ENCODE measurements around the gene ULK2.
A peak's percentile ranks its signal among the peaks of the same experiment; 100 is the strongest.

Gene ULK2

DNA sequence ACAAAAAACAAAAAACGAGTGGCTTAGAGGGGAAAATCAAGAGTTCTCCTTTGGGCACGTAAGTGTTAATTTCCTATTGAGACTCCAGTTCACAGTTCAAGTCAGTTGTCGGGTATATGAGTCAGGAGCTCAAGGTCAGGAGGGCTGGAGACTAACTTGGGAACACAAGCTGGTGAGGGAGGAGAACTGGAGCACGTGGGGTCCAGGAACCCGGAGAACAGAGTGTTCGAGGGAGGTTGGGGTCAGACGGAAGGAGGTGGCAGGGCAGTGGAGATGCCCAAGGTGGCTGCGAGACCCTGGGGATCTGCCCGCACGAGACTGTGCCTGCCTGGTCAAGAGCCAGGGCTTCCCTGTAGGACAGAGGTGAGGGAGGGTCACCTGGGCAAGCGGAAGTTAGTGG is 131.7 kb downstream of the ULK2 start:
- Histone ChIP-seq H3K36me3 (ENCODE audit: control insufficient read depth in 1 of 2, insufficient read depth in 2 of 2, low read depth in 1 of 2, low read length in 2 of 2) (no peaks in the 10 kb centered on the region), H2BK120ac (ENCODE audit: low read depth, low read length) (no peak overlapping the region), H3K14ac (ENCODE audit: low read length in 2 of 2) (no peak overlapping the region), H2AK5ac (ENCODE audit: low read length, severe bottlenecking) (no peak overlapping the region), H3K79me1 (replicated peaks; ENCODE audit: low read length, poor library complexity, severe bottlenecking) (no peaks in the 10 kb centered on the region), H3K4me2 (ENCODE audit: low read length, poor library complexity, severe bottlenecking) (no peak overlapping the region), H3K27me3 (ENCODE audit: control insufficient read depth in 1 of 2, insufficient read depth in 1 of 2, low read length in 2 of 2) (peaks cover 5 to 22% of the 10 kb centered on the region in 2 experiments), H2BK12ac (ENCODE audit: low read length in 2 of 2) (no peak overlapping the region), H3K4ac (ENCODE audit: low read depth in 1 of 2, low read length in 2 of 2) (no peak overlapping the region), H3K4me1 (ENCODE audit: control insufficient read depth, insufficient read depth, low read depth, low read length) (no peaks in the 10 kb centered on the region), H4K91ac (ENCODE audit: low read length) (no peak overlapping the region), H3K9me3 (ENCODE audit: control insufficient read depth, low read length) (no peaks in the 10 kb centered on the region), H2AFZ (ENCODE audit: low read depth, low read length) (no peak overlapping the region), H2BK5ac (ENCODE audit: low read depth, low read length, poor library complexity, severe bottlenecking) (no peak overlapping the region), H3K9ac (ENCODE audit: low read length) (no peak overlapping the region), H2BK15ac (ENCODE audit: low read depth, poor library complexity, severe bottlenecking) (no peak overlapping the region), H3K27ac (ENCODE audit: low read length, poor library complexity, severe bottlenecking) (no peak overlapping the region), H3K23ac (ENCODE audit: low read length in 2 of 2) (no peak overlapping the region), H3K4me3 (ENCODE audit: insufficient read depth in 1 of 2, low read depth in 1 of 2, low read length in 2 of 2) (no peak overlapping the region), H4K8ac (ENCODE audit: low read length) (no peak overlapping the region), H3K18ac (ENCODE audit: low read depth in 1 of 2, low read length in 2 of 2) (no peak overlapping the region)
- 70% methylated on average over 11 of the region's 11 CpGs for WGBS
- DNase-seq, result no peak

- no peak overlapping the region for H2AFZ ChIP-seq (ENCODE audit: low read depth, low read length)
- no peak overlapping the region for H3K27ac ChIP-seq (ENCODE audit: low read length, poor library complexity, severe bottlenecking)
- H3K4me3 ChIP-seq (ENCODE audit: insufficient read depth in 1 of 2, low read depth in 1 of 2, low read length in 2 of 2), result no peak overlapping the region
- H3K27me3 ChIP-seq (ENCODE audit: control insufficient read depth in 1 of 2, insufficient read depth in 1 of 2, low read length in 2 of 2), result peaks cover 5 to 19% of the 10 kb centered on the region in 2 experiments
- H2AK5ac ChIP-seq (ENCODE audit: low read length, severe bottlenecking), result no peak overlapping the region
- H3K9ac ChIP-seq (ENCODE audit: low read length), result no peak overlapping the region
- H3K4me2 ChIP-seq (ENCODE audit: low read length, poor library complexity, severe bottlenecking), result no peak overlapping the region
- H3K14ac ChIP-seq (ENCODE audit: low read length in 2 of 2), result no peak overlapping the region
- no peak overlapping the region for H2BK12ac ChIP-seq (ENCODE audit: low read length in 2 of 2)
- H3K23ac ChIP-seq (ENCODE audit: low read length in 2 of 2), result no peak overlapping the region
- H3K9me3 ChIP-seq (ENCODE audit: control insufficient read depth, low read length), result no peaks in the 10 kb centered on the region
- 67% methylated on average over 5 of the region's 11 CpGs for WGBS
- H3K18ac ChIP-seq (ENCODE audit: low read depth in 1 of 2, low read length in 2 of 2), result no peak overlapping the region
- no peaks in the 10 kb centered on the region for H3K79me1 ChIP-seq (replicated peaks; ENCODE audit: low read length, poor library complexity, severe bottlenecking)
- no peak overlapping the region for H2BK15ac ChIP-seq (ENCODE audit: low read depth, poor library complexity, severe bottlenecking)
- H4K91ac ChIP-seq (ENCODE audit: low read length), result no peak overlapping the region
- H2BK5ac ChIP-seq (ENCODE audit: low read depth, low read length, poor library complexity, severe bottlenecking), result no peak overlapping the region
- no peaks in the 10 kb centered on the region for H3K36me3 ChIP-seq (ENCODE audit: control insufficient read depth in 1 of 2, insufficient read depth in 2 of 2, low read depth in 1 of 2, low read length in 2 of 2)
- H2BK120ac ChIP-seq (ENCODE audit: low read depth, low read length), result no peak overlapping the region
- H3K4me1 ChIP-seq (ENCODE audit: control insufficient read depth, insufficient read depth, low read depth, low read length), result no peaks in the 10 kb centered on the region
- no peak overlapping the region for H3K4ac ChIP-seq (ENCODE audit: low read depth in 1 of 2, low read length in 2 of 2)
- DNase-seq, result no peak
- H4K8ac ChIP-seq (ENCODE audit: low read length), result no peak overlapping the region
Measured at GRCh38 chr17:19733953-19734526, 133.7 kb downstream of the ULK2 start.

GRCh38 chr17:19731626-19732025 is 136.1 kb downstream of the ULK2 start:
- Histone ChIP-seq H2BK5ac (ENCODE audit: low read depth, low read length, poor library complexity, severe bottlenecking) (no peak overlapping the region), H3K4me1 (ENCODE audit: control insufficient read depth, insufficient read depth, low read depth, low read length) (peaks cover 14% of the 10 kb centered on the region), H2AK5ac (ENCODE audit: low read length, severe bottlenecking) (no peak overlapping the region), H3K18ac (ENCODE audit: low read depth in 1 of 2, low read length in 2 of 2) (no peak overlapping the region), H2BK12ac (ENCODE audit: low read length in 2 of 2) (no peak overlapping the region), H3K36me3 (ENCODE audit: control insufficient read depth in 1 of 2, insufficient read depth in 2 of 2, low read depth in 1 of 2, low read length in 2 of 2) (peaks cover 0 to 3% of the 10 kb centered on the region in 2 experiments), H3K27ac (ENCODE audit: low read length, poor library complexity, severe bottlenecking) (no peak overlapping the region), H3K23ac (ENCODE audit: low read length in 2 of 2) (peak overlapping the region in 1 of 2 experiments; percentile 9), H3K79me1 (replicated peaks; ENCODE audit: low read length, poor library complexity, severe bottlenecking) (no peaks in the 10 kb centered on the region), H3K4me2 (ENCODE audit: low read length, poor library complexity, severe bottlenecking) (no peak overlapping the region), H4K8ac (ENCODE audit: low read length) (no peak overlapping the region), H3K9me3 (ENCODE audit: control insufficient read depth, low read length) (no peaks in the 10 kb centered on the region), H3K4me3 (ENCODE audit: insufficient read depth in 1 of 2, low read depth in 1 of 2, low read length in 2 of 2) (no peak overlapping the region), H3K27me3 (ENCODE audit: control insufficient read depth in 1 of 2, insufficient read depth in 1 of 2, low read length in 2 of 2) (peaks cover 5 to 19% of the 10 kb centered on the region in 2 experiments), H2AFZ (ENCODE audit: low read depth, low read length) (no peak overlapping the region), H3K9ac (ENCODE audit: low read length) (no peak overlapping the region), H2BK120ac (ENCODE audit: low read depth, low read length) (no peak overlapping the region), H3K14ac (ENCODE audit: low read length in 2 of 2) (no peak overlapping the region), H4K91ac (ENCODE audit: low read length) (no peak overlapping the region), H2BK15ac (ENCODE audit: low read depth, poor library complexity, severe bottlenecking) (no peak overlapping the region), H3K4ac (ENCODE audit: low read depth in 1 of 2, low read length in 2 of 2) (no peak overlapping the region)
- no peak for DNase-seq
- 92% methylated on average over 11 of the region's 11 CpGs for WGBS

GRCh38 chr17:19730843-19731242 is 136.9 kb downstream of the ULK2 start:
- Histone ChIP-seq H3K27me3 (ENCODE audit: control insufficient read depth in 1 of 2, insufficient read depth in 1 of 2, low read length in 2 of 2) (peaks cover 5 to 16% of the 10 kb centered on the region in 2 experiments), H2BK12ac (ENCODE audit: low read length in 2 of 2) (no peak overlapping the region), H3K27ac (ENCODE audit: low read length, poor library complexity, severe bottlenecking) (no peak overlapping the region), H3K4ac (ENCODE audit: low read depth in 1 of 2, low read length in 2 of 2) (no peak overlapping the region), H4K8ac (ENCODE audit: low read length) (no peak overlapping the region), H4K91ac (ENCODE audit: low read length) (no peak overlapping the region), H3K14ac (ENCODE audit: low read length in 2 of 2) (no peak overlapping the region), H3K4me1 (ENCODE audit: control insufficient read depth, insufficient read depth, low read depth, low read length) (peaks cover 14% of the 10 kb centered on the region), H3K4me2 (ENCODE audit: low read length, poor library complexity, severe bottlenecking) (no peak overlapping the region), H3K79me1 (replicated peaks; ENCODE audit: low read length, poor library complexity, severe bottlenecking) (no peaks in the 10 kb centered on the region), H3K9ac (ENCODE audit: low read length) (no peak overlapping the region), H2AFZ (ENCODE audit: low read depth, low read length) (no peak overlapping the region), H3K9me3 (ENCODE audit: control insufficient read depth, low read length) (no peaks in the 10 kb centered on the region), H2BK120ac (ENCODE audit: low read depth, low read length) (no peak overlapping the region), H3K4me3 (ENCODE audit: insufficient read depth in 1 of 2, low read depth in 1 of 2, low read length in 2 of 2) (no peak overlapping the region), H3K36me3 (ENCODE audit: control insufficient read depth in 1 of 2, insufficient read depth in 2 of 2, low read depth in 1 of 2, low read length in 2 of 2) (peaks cover 0 to 3% of the 10 kb centered on the region in 2 experiments), H3K23ac (ENCODE audit: low read length in 2 of 2) (no peak overlapping the region), H2BK15ac (ENCODE audit: low read depth, poor library complexity, severe bottlenecking) (no peak overlapping the region), H2BK5ac (ENCODE audit: low read depth, low read length, poor library complexity, severe bottlenecking) (no peak overlapping the region), H3K18ac (ENCODE audit: low read depth in 1 of 2, low read length in 2 of 2) (no peak overlapping the region), H2AK5ac (ENCODE audit: low read length, severe bottlenecking) (no peak overlapping the region)
- 94% methylated on average over 4 of the region's 4 CpGs for WGBS
- DNase-seq, result no peak

Data from mesenchymal stem cell (in vitro differentiated cells and primary cell).